ENCODE data around the gene FHOD1. TPM values are rescaled to one million over a fixed set of nuclear protein-coding genes. Genes with fewer than 3 reads are reported as not detected.

FHOD1 gene
- total RNA-seq, 1 donor from 2014 or later, result 2.6 TPM

DNA sequence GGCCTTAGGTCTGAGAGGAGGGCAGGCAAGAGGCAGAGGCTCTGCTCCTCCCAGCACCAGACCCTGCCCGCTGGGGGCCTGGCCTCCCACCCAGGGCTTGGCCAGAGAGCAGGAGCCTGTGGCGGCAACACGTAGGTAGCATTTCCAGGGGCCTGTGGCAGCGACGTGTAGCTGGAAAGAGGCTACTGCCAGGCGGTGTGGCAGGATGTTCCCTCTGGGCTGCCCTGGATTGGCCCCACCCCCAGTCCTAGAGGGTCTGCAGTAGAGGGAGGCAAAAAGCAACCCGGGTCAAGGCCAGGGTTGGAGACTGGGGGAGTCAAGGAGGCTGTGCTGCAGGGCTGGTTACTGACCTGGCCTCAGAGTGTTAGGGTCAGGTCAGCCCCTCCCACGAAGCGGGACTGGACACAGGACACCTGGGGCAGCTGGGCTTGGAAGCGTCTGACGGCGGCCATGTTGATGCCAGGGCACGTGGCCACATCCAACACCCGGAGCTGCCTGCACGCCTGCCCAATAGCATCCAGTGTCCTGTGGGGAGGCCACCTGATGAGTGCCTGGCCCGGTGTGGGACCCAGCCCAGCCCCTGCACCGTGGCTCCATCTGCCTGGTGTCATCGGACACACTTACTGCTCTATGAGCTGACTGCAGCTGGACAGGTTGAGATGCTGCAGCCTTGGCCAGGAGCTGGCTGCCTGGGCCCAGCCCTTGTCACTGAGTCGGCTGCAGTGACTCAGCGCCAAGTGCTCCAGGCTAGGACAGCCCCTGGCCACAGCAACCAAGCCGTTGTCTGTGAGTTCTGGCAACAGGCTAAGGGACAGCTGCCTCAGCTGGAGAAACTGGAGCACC lies 39.8 kb downstream of the FHOD1 start:
- no peak overlapping the region for H3K4me3 ChIP-seq (ENCODE audit: low read depth, low read length)
- TF ChIP-seq, protein P1, sequence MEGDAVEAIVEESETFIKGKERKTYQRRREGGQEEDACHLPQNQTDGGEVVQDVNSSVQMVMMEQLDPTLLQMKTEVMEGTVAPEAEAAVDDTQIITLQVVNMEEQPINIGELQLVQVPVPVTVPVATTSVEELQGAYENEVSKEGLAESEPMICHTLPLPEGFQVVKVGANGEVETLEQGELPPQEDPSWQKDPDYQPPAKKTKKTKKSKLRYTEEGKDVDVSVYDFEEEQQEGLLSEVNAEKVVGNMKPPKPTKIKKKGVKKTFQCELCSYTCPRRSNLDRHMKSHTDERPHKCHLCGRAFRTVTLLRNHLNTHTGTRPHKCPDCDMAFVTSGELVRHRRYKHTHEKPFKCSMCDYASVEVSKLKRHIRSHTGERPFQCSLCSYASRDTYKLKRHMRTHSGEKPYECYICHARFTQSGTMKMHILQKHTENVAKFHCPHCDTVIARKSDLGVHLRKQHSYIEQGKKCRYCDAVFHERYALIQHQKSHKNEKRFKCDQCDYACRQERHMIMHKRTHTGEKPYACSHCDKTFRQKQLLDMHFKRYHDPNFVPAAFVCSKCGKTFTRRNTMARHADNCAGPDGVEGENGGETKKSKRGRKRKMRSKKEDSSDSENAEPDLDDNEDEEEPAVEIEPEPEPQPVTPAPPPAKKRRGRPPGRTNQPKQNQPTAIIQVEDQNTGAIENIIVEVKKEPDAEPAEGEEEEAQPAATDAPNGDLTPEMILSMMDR (IDR thresholded peaks at IDR 0.05; ENCODE audit: insufficient read depth, low read length, severe bottlenecking), result no peak
- H3K27me3 ChIP-seq (ENCODE audit: control insufficient read depth, insufficient read depth, low read length), result no peaks in the 10 kb centered on the region
- FAIRE-seq, result no peak
- DNase-seq (ENCODE audit: low read depth), result peak; percentile 61
- H3K36me3 ChIP-seq (ENCODE audit: control insufficient read depth, insufficient read depth, low read length), result peaks cover 12% of the 10 kb centered on the region

- H3K36me3 ChIP-seq (ENCODE audit: control insufficient read depth, insufficient read depth, low read length), result peaks cover 17% of the 10 kb centered on the region
- H3K27me3 ChIP-seq (ENCODE audit: control insufficient read depth, insufficient read depth, low read length), result no peaks in the 10 kb centered on the region
- TF ChIP-seq, protein P1 (IDR thresholded peaks at IDR 0.05; ENCODE audit: insufficient read depth, low read length, severe bottlenecking), result no peak
- FAIRE-seq (no peak), DNase-seq (ENCODE audit: low read depth) (peak; percentile 67)
- H3K4me3 ChIP-seq (ENCODE audit: low read depth, low read length), result no peak overlapping the region
Observed at GRCh38 chr16:67206838-67207248, 40.4 kb downstream of the FHOD1 start.

GRCh38 chr16:67206129-67206837 lies 41.0 kb downstream of the FHOD1 start:
- no peaks in the 10 kb centered on the region for H3K27me3 ChIP-seq (ENCODE audit: control insufficient read depth, insufficient read depth, low read length)
- peaks cover 23% of the 10 kb centered on the region for H3K36me3 ChIP-seq (ENCODE audit: control insufficient read depth, insufficient read depth, low read length)
- FAIRE-seq (peak; percentile 28), DNase-seq (ENCODE audit: low read depth) (no peak)
- TF ChIP-seq, protein P1 (IDR thresholded peaks at IDR 0.05; ENCODE audit: insufficient read depth, low read length, severe bottlenecking), result no peak
- H3K4me3 ChIP-seq (ENCODE audit: low read depth, low read length), result no peak overlapping the region

- Histone ChIP-seq H3K4me3 (ENCODE audit: low read depth, low read length) (no peak overlapping the region), H3K36me3 (ENCODE audit: control insufficient read depth, insufficient read depth, low read length) (peaks cover 30% of the 10 kb centered on the region), H3K27me3 (ENCODE audit: control insufficient read depth, insufficient read depth, low read length) (no peaks in the 10 kb centered on the region)
- no peak for FAIRE-seq
- TF ChIP-seq, protein P1 (IDR thresholded peaks at IDR 0.05; ENCODE audit: insufficient read depth, low read length, severe bottlenecking), result no peak
- DNase-seq (ENCODE audit: low read depth), result no peak
Observed at GRCh38 chr16:67204076-67204475, 43.2 kb downstream of the FHOD1 start.

DNA sequence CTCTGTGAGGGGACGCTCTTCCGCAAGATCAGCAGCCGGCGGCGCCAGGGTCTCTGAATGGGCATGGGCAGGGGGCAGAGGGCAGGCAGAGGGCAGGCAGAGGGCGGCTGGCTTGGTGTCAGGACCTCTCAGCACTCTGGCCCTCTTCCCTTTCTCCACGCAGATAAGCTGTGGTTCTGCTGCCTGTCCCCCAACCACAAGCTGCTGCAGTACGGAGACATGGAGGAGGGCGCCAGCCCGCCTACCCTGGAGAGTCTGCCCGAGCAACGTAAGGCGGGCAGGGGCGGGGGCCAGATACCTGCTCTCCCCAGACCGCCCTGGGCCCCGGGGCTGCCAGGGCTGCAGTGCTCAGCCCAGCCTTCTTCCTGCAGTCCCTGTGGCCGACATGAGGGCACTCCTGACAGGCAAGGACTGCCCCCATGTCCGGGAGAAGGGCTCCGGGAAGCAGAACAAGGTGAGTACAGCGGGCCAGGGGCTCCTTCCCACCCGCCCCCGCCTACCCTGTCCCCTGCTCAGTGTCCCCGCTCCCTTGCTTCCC lies 44.3 kb downstream of the FHOD1 start:
- TF ChIP-seq, protein P1 (IDR thresholded peaks at IDR 0.05; ENCODE audit: insufficient read depth, low read length, severe bottlenecking), result no peak
- FAIRE-seq, result no peak

More for the DNA sequence above, 44.3 kb downstream of the FHOD1 start:
- DNase-seq (ENCODE audit: low read depth), result no peak
- Histone ChIP-seq H3K36me3 (ENCODE audit: control insufficient read depth, insufficient read depth, low read length) (peaks cover 30% of the 10 kb centered on the region), H3K27me3 (ENCODE audit: control insufficient read depth, insufficient read depth, low read length) (no peaks in the 10 kb centered on the region), H3K4me3 (ENCODE audit: low read depth, low read length) (no peak overlapping the region)
